Activated CD4-positive, CD25-positive, alpha-beta regulatory T cell treated with anti-CD3 and anti-CD28 coated beads, Interleukin-2, amount 50 U/mL, for 16 hours (primary cell): ENCODE measurements around the gene UBL3.

ENCODE experiments used
- DNase-seq: peaks from one replicate; pipeline ENCODE4 v3.0.0-alpha.2; 2020; ENCODE audit warnings: low read depth, low spot score

Gene UBL3

GRCh38 chr13:29850213-29850898 is at the start of gene UBL3:
UBL3 (minus strand) TSS chr13:29850617; CDS start chr13:29849538, 1,079 bp downstream.
- DNase-seq: peak; percentile 90

GRCh38 chr13:29897102-29897501 is 46.7 kb upstream of the UBL3 start:
- no peak for DNase-seq

GRCh38 chr13:29893438-29893837 is 43.0 kb upstream of the UBL3 start:
- DNase-seq: no peak

GRCh38 chr13:29892151-29892550 is 41.7 kb upstream of the UBL3 start:
- no peak for DNase-seq

GRCh38 chr13:29889111-29889510 is 38.7 kb upstream of the UBL3 start:
- no peak for DNase-seq

- no peak for DNase-seq
Observed at GRCh38 chr13:29888306-29888705, 37.9 kb upstream of the UBL3 start.

GRCh38 chr13:29887686-29888085 is 37.3 kb upstream of the UBL3 start:
- DNase-seq: no peak

- no peak for DNase-seq
Observed at GRCh38 chr13:29887030-29887557, 36.7 kb upstream of the UBL3 start.

- DNase-seq: peak; percentile 14
Observed at GRCh38 chr13:29886446-29886845, 36.0 kb upstream of the UBL3 start.

GRCh38 chr13:29885989-29886388 is 35.6 kb upstream of the UBL3 start:
- no peak for DNase-seq

GRCh38 chr13:29884671-29885430 is 34.4 kb upstream of the UBL3 start:
- DNase-seq: no peak

GRCh38 chr13:29883941-29884518 is 33.6 kb upstream of the UBL3 start:
- DNase-seq: no peak

- DNase-seq: no peak
Observed at GRCh38 chr13:29882076-29882475, 31.7 kb upstream of the UBL3 start.

- DNase-seq: no peak
Observed at GRCh38 chr13:29878101-29878500, 27.7 kb upstream of the UBL3 start.

- DNase-seq: no peak
Observed at GRCh38 chr13:29877456-29878078, 27.1 kb upstream of the UBL3 start.

GRCh38 chr13:29875646-29876045 is 25.2 kb upstream of the UBL3 start:
- no peak for DNase-seq

GRCh38 chr13:29868581-29868980 is 18.2 kb upstream of the UBL3 start:
- DNase-seq: no peak

GRCh38 chr13:29865934-29866333 is 15.5 kb upstream of the UBL3 start:
- DNase-seq: no peak

- no peak for DNase-seq
Observed at GRCh38 chr13:29861694-29862110, 11.3 kb upstream of the UBL3 start.

- no peak for DNase-seq
Observed at GRCh38 chr13:29859971-29860370, 9.6 kb upstream of the UBL3 start.

- no peak for DNase-seq
Observed at GRCh38 chr13:29858667-29859066, 8.2 kb upstream of the UBL3 start.

GRCh38 chr13:29858231-29858630 is 7.8 kb upstream of the UBL3 start:
- no peak for DNase-seq
